ENCODE results near the gene JAG1. TPM values are rescaled to one million over a fixed set of nuclear protein-coding genes. Genes with fewer than 3 reads are reported as not detected.

Gene JAG1
- total RNA-seq, 1 donor from 2014 or later = 58.4 TPM

Small RNA genes within 50 kb of the gene (microRNA-seq; reads per million reads assigned to microRNA genes)
- gene MIR6870 = not detected

Other genes with a start within 250 kb of the JAG1 start
- gene MKKS, start 239.8 kb downstream of the JAG1 start, total RNA-seq (ENCODE audit: low replicate concordance) = 16.2 and 19.9 TPM in 2 replicates
- 6.6 and 8.5 TPM in 2 replicates for gene SLX4IP, start 238.7 kb downstream of the JAG1 start, total RNA-seq (ENCODE audit: low replicate concordance)